Neuronal stem cell (in vitro differentiated cells): ENCODE data around the gene CCDC51.

Experiments used
- DNase-seq: peaks from one replicate; pipeline ENCODE4 v3.0.0-alpha.2; 2013; ENCODE audit warnings: low spot score
- H2AFZ ChIP-seq: one replicate; pipeline ENCODE4 v1.6.1; 2013; ENCODE audit warnings: mild to moderate bottlenecking, low read length, inconsistent platforms
- H2AK5ac ChIP-seq: 2 replicates; pipeline ENCODE4 v1.6.1; 2013; ENCODE audit warnings: low read depth, mild to moderate bottlenecking, inconsistent platforms, low read length, moderate library complexity, mixed read lengths
- H2BK120ac ChIP-seq: 2 replicates; pipeline ENCODE4 v1.6.1; 2013; ENCODE audit warnings: low read depth, mild to moderate bottlenecking, inconsistent platforms, low read length, moderate library complexity, mixed read lengths
- H2BK12ac ChIP-seq: one replicate; pipeline ENCODE4 v1.6.1; 2013; ENCODE audit warnings: low read length, inconsistent platforms
- H2BK15ac ChIP-seq: 2 replicates; pipeline ENCODE4 v1.6.1; 2013; ENCODE audit warnings: mild to moderate bottlenecking, low read length, inconsistent platforms, mixed read lengths
- H2BK5ac ChIP-seq: one replicate; pipeline ENCODE4 v1.6.1; 2013; ENCODE audit warnings: inconsistent platforms, mild to moderate bottlenecking, low read length, moderate library complexity
- H3K14ac ChIP-seq: one replicate; pipeline ENCODE4 v1.6.1; 2013; ENCODE audit warnings: low read length, inconsistent platforms
- H3K18ac ChIP-seq: 2 replicates; pipeline ENCODE4 v1.6.1; 2013; ENCODE audit warnings: low read length, inconsistent platforms
- H3K23ac ChIP-seq: 2 replicates; pipeline ENCODE4 v1.6.1; 2013; ENCODE audit warnings: low read depth, mild to moderate bottlenecking, mixed read lengths, low read length, inconsistent platforms; ENCODE audit not compliant: poor library complexity
- H3K27ac ChIP-seq: replicated peaks from 3 replicates; pipeline ENCODE4 v1.5.1; 2013; ENCODE audit warnings: low read length, inconsistent platforms
- H3K27me3 ChIP-seq, 3 experiments: 2 replicates each; pipeline ENCODE4 v1.6.1; 2013; ENCODE audit warnings: low read length in 3 of 3, mild to moderate bottlenecking in 2 of 3, inconsistent platforms in 1 of 3, low read depth in 1 of 3, mixed read lengths in 1 of 3, moderate library complexity in 1 of 3; ENCODE audit not compliant: control insufficient read depth in 3 of 3, insufficient read depth in 3 of 3
- H3K36me3 ChIP-seq, 2 donors: replicated peaks in 1 of 2; 2 replicates each; pipeline ENCODE4 v1.6.1; 2013; ENCODE audit warnings: low read length in 2 of 2; ENCODE audit not compliant: control insufficient read depth in 2 of 2, insufficient read depth in 2 of 2
- H3K4ac ChIP-seq: 2 replicates; pipeline ENCODE4 v1.6.1; 2013; ENCODE audit warnings: inconsistent platforms, mild to moderate bottlenecking, low read length, moderate library complexity
- H3K4me1 ChIP-seq, 2 donors: 1 replicate in 1 of 2; 2 replicates in 1 of 2; pipeline ENCODE4 v1.6.1; 2013; ENCODE audit warnings: low read length in 2 of 2, low read depth in 1 of 2; ENCODE audit not compliant: control insufficient read depth in 2 of 2, insufficient read depth in 1 of 2
- H3K4me2 ChIP-seq: one replicate; pipeline ENCODE4 v1.6.1; 2013; ENCODE audit warnings: mild to moderate bottlenecking, low read length, inconsistent platforms; ENCODE audit not compliant: insufficient read depth, poor library complexity, severe bottlenecking
- H3K4me3 ChIP-seq, 2 donors: 2 replicates each; pipeline ENCODE4 v1.5.1; 2013; ENCODE audit warnings: low read length in 2 of 2, mild to moderate bottlenecking in 2 of 2, inconsistent platforms in 1 of 2, moderate library complexity in 1 of 2
- H3K79me1 ChIP-seq: one replicate; pipeline ENCODE4 v1.6.1; 2013; ENCODE audit warnings: low read depth, mild to moderate bottlenecking, inconsistent platforms, low read length, moderate library complexity
- H3K9ac ChIP-seq: one replicate; pipeline ENCODE4 v1.6.1; 2013; ENCODE audit warnings: mild to moderate bottlenecking, low read depth, low read length, inconsistent platforms; ENCODE audit not compliant: poor library complexity
- H3K9me3 ChIP-seq, 2 donors: replicated peaks in 1 of 2; 2 replicates each; pipeline versions ENCODE3 to v1.6.1; 2013; ENCODE audit warnings: low read length in 2 of 2, mild to moderate bottlenecking in 2 of 2, inconsistent platforms in 1 of 2, low read depth in 1 of 2, mixed read lengths in 1 of 2, moderate library complexity in 1 of 2; ENCODE audit not compliant: control insufficient read depth in 2 of 2, insufficient read depth in 1 of 2
- H4K8ac ChIP-seq: one replicate; pipeline ENCODE4 v1.6.1; 2013; ENCODE audit warnings: low read depth, mild to moderate bottlenecking, inconsistent platforms, low read length, moderate library complexity
- H4K91ac ChIP-seq: one replicate; pipeline ENCODE4 v1.6.1; 2013; ENCODE audit warnings: low read length, low read depth, mild to moderate bottlenecking, inconsistent platforms; ENCODE audit not compliant: poor library complexity
- WGBS, 2 donors: extraction: QIAGEN DNeasy Blood & Tissue Kit; methylation state at CpG; one replicate each; pipeline ENCODE4 v1.1.7; 2013; ENCODE audit warnings: missing lambda C conversion rate in 2 of 2, mixed read lengths in 1 of 2; ENCODE audit not compliant: insufficient read length in 2 of 2, insufficient replicate concordance in 1 of 2; ENCODE audit errors: extremely low coverage in 2 of 2; 5-methylcytosine and 5-hydroxymethylcytosine counted together

CCDC51 gene

GRCh38 chr3:48426944-48427629 is 12.8 kb downstream of the CCDC51 start:
- Histone ChIP-seq H2AK5ac (peak overlapping the region; percentile 49), H3K18ac (peak overlapping the region; percentile 41), H4K91ac (no peak overlapping the region), H3K23ac (no peak overlapping the region), H2BK120ac (no peak overlapping the region), H3K14ac (no peak overlapping the region), H4K8ac (no peak overlapping the region), H3K4me3 (peak overlapping the region; percentile 49 to 77), H2BK15ac (no peak overlapping the region), H3K9ac (peak overlapping the region; percentile 78), H2AFZ (no peak overlapping the region), H2BK12ac (no peak overlapping the region), H2BK5ac (no peak overlapping the region), H3K36me3 (peaks cover 15 to 63% of the 10 kb centered on the region in 2 donors), H3K4me1 (peaks cover 23 to 32% of the 10 kb centered on the region in 2 donors), H3K79me1 (peaks cover 43% of the 10 kb centered on the region), H3K9me3 (no peaks in the 10 kb centered on the region), H3K27ac (no peak overlapping the region), H3K4me2 (peak overlapping the region; percentile 84), H3K27me3 (no peaks in the 10 kb centered on the region), H3K4ac (no peak overlapping the region)
- no CpG with 5 or more reads among the region's 8 CpGs for WGBS, 2 donors
- no peak for DNase-seq

GRCh38 chr3:48426401-48426909 is 13.5 kb downstream of the CCDC51 start:
- no peak overlapping the region for H4K8ac ChIP-seq
- H3K4ac ChIP-seq, result no peak overlapping the region
- H4K91ac ChIP-seq, result no peak overlapping the region
- H2BK15ac ChIP-seq, result no peak overlapping the region
- H2AFZ ChIP-seq, result no peak overlapping the region
- H3K9ac ChIP-seq, result peak overlapping the region; percentile 18
- H2AK5ac ChIP-seq, result peak overlapping the region; percentile 49
- no peaks in the 10 kb centered on the region for H3K27me3 ChIP-seq
- H3K9me3 ChIP-seq, result no peaks in the 10 kb centered on the region
- H3K18ac ChIP-seq, result no peak overlapping the region
- H3K79me1 ChIP-seq, result peaks cover 49% of the 10 kb centered on the region
- H3K4me1 ChIP-seq, result peaks cover 23 to 32% of the 10 kb centered on the region in 2 donors
- H2BK120ac ChIP-seq, result no peak overlapping the region
- no peak overlapping the region for H3K27ac ChIP-seq
- no peak overlapping the region for H2BK12ac ChIP-seq
- no peak overlapping the region for H2BK5ac ChIP-seq
- H3K23ac ChIP-seq, result peak overlapping the region; percentile 20
- no peak for DNase-seq
- peaks cover 19 to 63% of the 10 kb centered on the region in 2 donors for H3K36me3 ChIP-seq
- no peak overlapping the region for H3K4me2 ChIP-seq
- WGBS, 2 donors, result no CpG with 5 or more reads among the region's 11 CpGs
- H3K14ac ChIP-seq, result no peak overlapping the region
- no peak overlapping the region for H3K4me3 ChIP-seq

GRCh38 chr3:48425281-48425812 is 14.6 kb downstream of the CCDC51 start:
- Histone ChIP-seq H3K4me3 (no peak overlapping the region), H4K91ac (no peak overlapping the region), H2BK12ac (no peak overlapping the region), H2AK5ac (peak overlapping the region; percentile 71), H3K9me3 (no peaks in the 10 kb centered on the region), H3K23ac (no peak overlapping the region), H3K4me2 (no peak overlapping the region), H2BK120ac (no peak overlapping the region), H3K14ac (no peak overlapping the region), H2AFZ (no peak overlapping the region), H3K4ac (no peak overlapping the region), H3K79me1 (peaks cover 54% of the 10 kb centered on the region), H4K8ac (no peak overlapping the region), H3K36me3 (peaks cover 29 to 72% of the 10 kb centered on the region in 2 donors), H2BK15ac (no peak overlapping the region), H2BK5ac (no peak overlapping the region), H3K4me1 (peaks cover 23 to 25% of the 10 kb centered on the region in 2 donors), H3K27ac (no peak overlapping the region), H3K9ac (no peak overlapping the region), H3K18ac (peak overlapping the region; percentile 64), H3K27me3 (no peaks in the 10 kb centered on the region)
- no peak for DNase-seq
- WGBS, 2 donors, result no CpG with 5 or more reads among the region's 13 CpGs

- no peak overlapping the region for H4K91ac ChIP-seq
- no peak overlapping the region for H3K27ac ChIP-seq
- H3K4me2 ChIP-seq, result no peak overlapping the region
- DNase-seq, result no peak
- H2BK120ac ChIP-seq, result no peak overlapping the region
- no peak overlapping the region for H2BK5ac ChIP-seq
- H3K4me1 ChIP-seq, result peaks cover 20 to 22% of the 10 kb centered on the region in 2 donors
- H2AFZ ChIP-seq, result no peak overlapping the region
- H3K23ac ChIP-seq, result peak overlapping the region; percentile 68
- no peak overlapping the region for H3K4ac ChIP-seq
- H3K18ac ChIP-seq, result no peak overlapping the region
- WGBS, 2 donors, result no CpG with 5 or more reads among the region's 27 CpGs
- H3K79me1 ChIP-seq, result peaks cover 63% of the 10 kb centered on the region
- H4K8ac ChIP-seq, result no peak overlapping the region
- peaks cover 41 to 83% of the 10 kb centered on the region in 2 donors for H3K36me3 ChIP-seq
- no peak overlapping the region for H2BK12ac ChIP-seq
- H3K9me3 ChIP-seq, result no peaks in the 10 kb centered on the region
- no peak overlapping the region for H2BK15ac ChIP-seq
- H2AK5ac ChIP-seq, result no peak overlapping the region
- H3K4me3 ChIP-seq, result no peak overlapping the region
- H3K9ac ChIP-seq, result peak overlapping the region; percentile 32
- H3K14ac ChIP-seq, result no peak overlapping the region
- H3K27me3 ChIP-seq, result no peaks in the 10 kb centered on the region
Observed at GRCh38 chr3:48423883-48424695, 15.8 kb downstream of the CCDC51 start.
